G401 (cell line): ENCODE results near the gene SOX18. TPM values are rescaled to one million over a fixed set of nuclear protein-coding genes. Genes with fewer than 3 reads are reported as not detected.
"Not testable (repeated sequence)": the region's sequence is repeated elsewhere in the genome, so short reads cannot be mapped to it uniquely, and the experiment has no call there.

Experiments
- DNase-seq: peaks from one replicate; pipeline ENCODE4 v3.0.0-alpha.2; 2015; ENCODE audit warnings: low spot score
- in situ Hi-C: cut with HindIII; loops from 2 replicates; pipeline ENCODE4 v1.10.0; 2016; ENCODE audit warnings: low sequenced_read_pairs, mixed read lengths
- total RNA-seq: library from RNA; depleted of rRNA; stranded (reverse); fragments of >200 nt; shearing (Covaris generic); gene quantifications from 2 replicates; pipeline ENCODE4 v1.2.3, GENCODE V29; 2014

SOX18 gene
- total RNA-seq, 1 experiment from 2014 or later, result 1.2 TPM

- in situ Hi-C loops, result no loop called here
- DNase-seq, result no peak
Measured at GRCh38 chr20:64031822-64032314, 17.6 kb downstream of the SOX18 start.

DNA sequence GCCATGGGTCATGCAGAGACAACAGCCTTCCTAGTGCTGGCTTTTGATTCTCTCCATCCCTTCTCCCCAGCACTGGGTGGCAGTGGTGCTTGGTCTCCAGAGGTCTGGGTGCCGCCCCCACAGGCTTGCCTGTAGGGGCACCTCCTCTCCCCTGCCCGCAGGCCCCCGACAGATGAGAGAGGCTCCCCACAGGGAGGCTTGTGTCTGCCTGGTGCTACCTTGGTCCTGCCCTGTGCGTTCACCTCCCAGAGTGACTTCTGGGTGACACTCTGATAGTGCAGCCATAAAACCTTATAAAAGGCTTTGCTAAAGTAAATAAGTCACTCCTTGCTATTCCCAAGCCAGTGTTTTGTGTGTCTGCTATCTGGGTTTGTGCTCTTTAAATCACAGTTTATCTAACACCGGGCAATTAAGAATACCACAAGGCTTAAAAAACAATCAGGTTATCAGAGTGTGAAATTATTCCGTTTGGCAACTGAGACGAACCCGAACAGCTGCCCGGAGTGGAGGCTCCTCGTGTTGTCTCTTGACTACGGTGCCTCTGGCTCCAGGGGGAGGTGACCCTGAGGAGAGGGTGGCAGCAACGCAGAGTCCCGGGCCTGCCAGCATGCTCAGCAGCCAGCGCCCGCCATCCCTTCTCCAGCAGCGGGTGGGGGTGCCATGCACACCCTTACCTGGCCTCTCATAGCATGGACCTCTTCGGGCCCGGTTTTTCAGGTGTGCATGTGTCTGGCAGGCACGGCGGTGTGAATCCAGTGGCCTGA, 18.9 kb downstream of the SOX18 start:
- no peak for DNase-seq
- in situ Hi-C loops, result no loop called here

GRCh38 chr20:64029293-64030117, 19.9 kb downstream of the SOX18 start:
- in situ Hi-C loops, result no loop called here
- no peak for DNase-seq

GRCh38 chr20:64027981-64028685, 21.3 kb downstream of the SOX18 start:
- in situ Hi-C loops, result no loop called here
- no peak for DNase-seq

DNA sequence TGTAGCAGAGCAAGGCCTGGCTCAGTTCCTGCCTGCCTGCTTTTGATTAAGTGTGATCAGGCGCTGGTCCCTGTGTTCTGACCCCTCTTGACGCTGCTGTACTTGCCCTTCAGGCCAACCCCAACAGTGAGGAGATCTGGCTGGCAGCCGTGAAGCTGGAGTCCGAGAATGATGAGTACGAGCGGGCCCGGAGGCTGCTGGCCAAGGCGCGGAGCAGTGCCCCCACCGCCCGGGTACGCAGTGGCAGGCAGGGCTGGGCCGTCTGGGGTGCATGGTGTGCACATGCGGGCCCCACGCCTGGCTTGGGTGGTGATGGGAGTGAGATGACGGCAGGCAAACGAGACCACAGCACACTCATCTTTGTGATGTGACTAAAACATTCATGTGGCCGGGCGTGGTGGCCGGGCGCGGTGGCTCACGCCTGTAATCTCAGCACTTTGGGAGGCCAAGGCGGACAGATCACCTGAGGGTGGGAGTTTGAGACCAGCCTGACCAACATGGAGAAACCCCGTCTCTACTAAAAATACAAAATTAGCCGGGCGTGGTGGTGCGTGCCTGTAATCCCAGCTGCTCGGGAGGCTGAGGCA, 23.5 kb downstream of the SOX18 start:
- no peak for DNase-seq
- in situ Hi-C loops, result no loop called here

- DNase-seq, result no peak
- in situ Hi-C loops, result no loop called here
Measured at GRCh38 chr20:64025101-64025825, 24.2 kb downstream of the SOX18 start.

DNA sequence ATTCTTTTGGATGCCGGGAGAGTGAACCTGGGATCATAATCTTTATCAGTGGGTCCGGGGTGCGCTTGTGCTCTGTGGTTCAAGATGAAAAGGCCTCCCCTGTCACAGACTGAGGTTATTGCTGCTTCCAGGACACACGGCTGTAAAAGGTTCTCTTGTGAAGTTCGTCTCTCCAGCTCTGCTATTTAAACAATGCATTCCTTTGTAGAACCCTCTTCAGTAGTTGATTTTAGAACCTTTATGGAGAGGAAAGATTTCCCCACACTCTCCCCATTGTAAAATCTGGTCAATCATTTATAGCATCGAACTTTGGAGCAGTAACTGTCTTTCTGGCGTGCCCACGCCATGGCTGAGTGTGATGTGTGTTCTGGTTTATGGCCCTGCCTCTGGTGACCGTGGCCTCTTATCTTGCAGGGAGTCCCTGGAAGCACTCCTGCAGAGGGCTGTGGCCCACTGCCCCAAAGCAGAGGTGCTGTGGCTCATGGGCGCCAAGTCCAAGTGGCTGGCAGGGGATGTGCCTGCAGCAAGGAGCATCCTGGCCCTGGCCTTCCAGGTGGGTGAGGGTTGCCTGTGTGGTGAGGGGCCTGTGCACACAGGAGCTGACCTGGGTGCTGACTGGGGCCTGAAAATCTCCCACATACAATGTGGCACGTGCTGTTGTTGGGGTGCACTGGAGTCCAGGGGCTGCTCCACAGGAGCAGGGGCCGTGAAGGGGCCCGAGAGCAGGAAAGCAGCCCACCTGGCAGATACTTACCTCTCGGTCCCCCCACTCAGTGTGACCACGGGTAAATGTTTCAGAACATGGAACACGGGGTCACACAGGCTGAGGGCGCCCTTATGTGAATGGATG, 25.1 kb downstream of the SOX18 start:
- in situ Hi-C loops, result no loop called here
- DNase-seq, result no peak

GRCh38 chr20:64023361-64024140, 25.9 kb downstream of the SOX18 start:
- DNase-seq, result no peak
- in situ Hi-C loops, result no loop called here

- in situ Hi-C loops, result no loop called here
- no peak for DNase-seq
Measured at GRCh38 chr20:64022671-64023360, 26.6 kb downstream of the SOX18 start.

GRCh38 chr20:64021124-64021975, 28.1 kb downstream of the SOX18 start:
- in situ Hi-C loops, result no loop called here
- DNase-seq, result no peak

DNA sequence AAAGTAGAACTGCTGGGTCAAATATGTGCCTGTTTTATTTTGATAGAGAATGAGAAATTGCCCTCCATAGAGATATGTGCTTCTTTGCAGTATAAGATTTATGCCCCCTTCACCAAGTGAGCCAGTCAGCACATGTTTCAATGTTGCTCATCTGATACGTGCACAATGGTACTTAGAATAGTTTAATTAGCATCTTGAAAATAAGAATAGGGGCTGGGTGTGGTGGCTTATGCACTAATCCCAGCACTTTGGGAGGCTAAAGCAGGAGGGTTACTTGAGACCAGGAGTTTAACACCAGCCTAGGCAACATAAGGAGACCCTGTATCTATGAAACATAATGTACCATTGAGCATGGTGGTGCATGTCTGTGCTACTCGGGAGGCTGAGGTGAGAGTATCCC, 33.8 kb downstream of the SOX18 start:
- no peak for DNase-seq
- in situ Hi-C loops, result no loop called here

DNA sequence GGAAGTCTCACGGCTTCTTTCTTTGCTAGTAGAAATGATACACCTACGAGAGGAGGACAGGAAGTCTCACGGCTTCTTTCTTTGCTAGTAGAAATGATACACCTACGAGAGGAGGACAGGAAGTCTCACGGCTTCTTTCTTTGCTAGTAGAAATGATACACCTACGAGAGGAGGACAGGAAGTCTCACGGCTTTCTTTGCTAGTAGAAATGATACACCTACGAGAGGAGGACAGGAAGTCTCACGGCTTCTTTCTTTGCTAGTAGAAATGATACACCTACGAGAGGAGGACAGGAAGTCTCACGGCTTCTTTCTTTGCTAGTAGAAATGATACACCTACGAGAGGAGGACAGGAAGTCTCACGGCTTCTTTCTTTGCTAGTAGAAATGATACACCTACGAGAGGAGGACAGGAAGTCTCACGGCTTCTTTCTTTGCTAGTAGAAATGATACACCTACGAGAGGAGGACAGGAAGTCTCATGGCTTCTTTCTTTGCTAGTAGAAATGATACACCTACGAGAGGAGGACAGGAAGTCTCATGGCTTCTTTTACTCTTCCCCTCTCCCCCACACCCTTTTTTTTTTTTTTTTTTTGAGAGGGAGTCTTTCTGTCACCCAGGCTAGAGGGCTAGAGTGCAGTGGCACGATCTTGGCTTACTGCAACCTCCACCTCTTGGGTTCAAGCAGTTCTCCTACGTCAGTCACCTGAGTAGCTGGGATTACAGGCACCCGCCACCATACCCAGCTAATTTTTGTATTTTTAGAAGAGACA, 36.9 kb downstream of the SOX18 start:
- DNase-seq, in situ Hi-C loops: not testable (repeated sequence)

DNA sequence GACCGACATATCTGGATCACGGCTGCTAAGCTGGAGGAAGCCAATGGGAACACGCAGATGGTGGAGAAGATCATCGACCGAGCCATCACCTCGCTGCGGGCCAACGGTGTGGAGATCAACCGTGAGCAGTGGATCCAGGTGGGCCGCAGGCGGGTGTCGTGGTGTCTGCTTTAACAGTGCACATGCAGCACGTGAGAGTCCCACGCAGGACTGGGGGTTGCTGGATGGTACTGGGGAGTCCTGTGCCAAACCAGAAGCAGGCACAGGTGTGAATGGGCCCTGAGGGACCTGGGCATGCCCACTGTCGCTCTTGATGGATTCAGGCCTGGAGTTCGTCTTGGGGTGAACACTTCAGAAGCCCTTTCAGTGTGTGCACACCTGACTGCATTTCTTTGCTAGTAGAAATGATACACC, 38.1 kb downstream of the SOX18 start:
- in situ Hi-C loops, result no loop called here
- DNase-seq, result no peak

DNA sequence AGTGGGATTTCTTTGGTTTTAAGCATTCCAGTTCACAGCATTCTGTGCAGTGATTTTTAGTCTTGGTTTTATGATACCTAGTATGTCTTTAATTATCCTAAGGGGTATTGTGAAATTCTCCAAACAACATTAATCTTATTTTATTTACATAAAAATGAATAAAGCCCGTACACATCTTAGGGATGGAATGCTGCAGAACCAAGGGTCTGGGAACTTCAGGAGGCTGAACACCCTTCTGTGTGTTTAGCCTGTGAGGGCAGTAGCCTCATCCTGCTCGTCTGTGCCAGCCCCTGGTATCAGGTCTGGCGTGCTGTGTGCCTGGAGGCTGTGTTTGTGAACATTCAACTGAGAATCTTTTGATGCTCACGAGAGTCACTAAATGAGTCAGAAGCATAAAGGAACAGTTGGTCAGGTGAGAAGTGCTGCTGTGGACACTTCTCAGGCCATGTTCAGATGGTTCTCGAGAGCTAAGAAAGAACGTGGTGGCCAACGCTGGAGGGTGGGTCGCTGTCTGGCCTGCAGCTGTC, 38.7 kb downstream of the SOX18 start:
- DNase-seq, result no peak
- in situ Hi-C loops, result no loop called here

DNA sequence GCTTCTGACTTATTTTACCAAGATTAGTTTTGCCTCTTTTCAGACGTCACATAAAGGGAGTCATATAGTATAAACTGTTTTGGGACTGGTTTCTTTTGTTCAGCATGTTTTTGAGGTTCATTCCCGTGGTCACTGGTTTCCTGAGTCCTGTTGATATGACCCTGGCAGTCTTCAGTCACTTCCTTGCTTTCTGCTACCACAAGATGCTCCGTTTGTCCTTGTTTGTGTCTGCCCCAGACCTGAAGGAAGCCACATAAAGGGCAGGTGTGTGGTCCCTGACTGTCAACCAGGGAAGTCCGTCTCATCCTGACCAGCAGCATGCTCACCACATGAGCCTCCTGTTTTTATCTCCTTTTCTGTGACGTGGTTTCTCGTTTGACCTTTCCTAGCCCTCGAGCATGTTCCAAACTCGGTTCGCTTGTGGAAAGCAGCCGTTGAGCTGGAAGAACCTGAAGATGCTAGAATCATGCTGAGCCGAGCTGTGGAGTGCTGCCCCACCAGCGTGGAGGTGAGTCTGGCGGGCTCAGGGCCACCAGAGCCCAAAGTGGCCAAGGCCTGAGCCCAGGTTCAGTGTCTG, 39.5 kb downstream of the SOX18 start:
- in situ Hi-C loops, result no loop called here
- DNase-seq, result no peak
